Activated naive CD4-positive, alpha-beta T cell treated with anti-CD3 and anti-CD28 coated beads, Interleukin-2, amount 50 U/mL, for 24 hours (primary cell): ENCODE data around the gene ZDHHC21.

Experiments used
- H3K27ac Mint-ChIP-seq: one replicate; pipeline ENCODE4 v1.8.0; 2021; ENCODE audit warnings: mild to moderate bottlenecking, mixed read lengths
- H3K27me3 Mint-ChIP-seq: one replicate; pipeline ENCODE4 v1.8.0; 2021; ENCODE audit warnings: mixed read lengths
- H3K36me3 Mint-ChIP-seq: one replicate; pipeline ENCODE4 v1.8.0; 2021; ENCODE audit warnings: mixed read lengths
- H3K4me1 Mint-ChIP-seq: one replicate; pipeline ENCODE4 v1.8.0; 2021; ENCODE audit warnings: mixed read lengths
- H3K4me3 Mint-ChIP-seq: one replicate; pipeline ENCODE4 v1.8.0; 2021; ENCODE audit warnings: mild to moderate bottlenecking, mixed read lengths
- H3K9me3 Mint-ChIP-seq: one replicate; pipeline ENCODE4 v1.8.0; 2021; ENCODE audit warnings: mixed read lengths

The ZDHHC21 gene

GRCh38 chr9:14591411-14591810 lies 101.8 kb downstream of the ZDHHC21 start:
- Mint-ChIP-seq H3K27me3 (no peaks in the 10 kb centered on the region), H3K9me3 (peaks cover 8% of the 10 kb centered on the region), H3K27ac (no peak overlapping the region), H3K4me1 (no peaks in the 10 kb centered on the region), H3K4me3 (no peak overlapping the region), H3K36me3 (peaks cover 28% of the 10 kb centered on the region)

- Mint-ChIP-seq H3K27me3 (peaks cover 6% of the 10 kb centered on the region), H3K27ac (no peak overlapping the region), H3K4me1 (peaks cover 9% of the 10 kb centered on the region), H3K36me3 (peaks cover 9% of the 10 kb centered on the region), H3K9me3 (peaks cover under 1% of the 10 kb centered on the region), H3K4me3 (no peak overlapping the region)
Observed at GRCh38 chr9:14585730-14586473, 107.3 kb downstream of the ZDHHC21 start.

- Mint-ChIP-seq H3K4me3 (no peak overlapping the region), H3K4me1 (peaks cover 9% of the 10 kb centered on the region), H3K27ac (no peak overlapping the region), H3K9me3 (peaks cover 13% of the 10 kb centered on the region), H3K27me3 (peaks cover 15% of the 10 kb centered on the region), H3K36me3 (peaks cover 10% of the 10 kb centered on the region)
Observed at GRCh38 chr9:14584571-14584970, 108.7 kb downstream of the ZDHHC21 start.

GRCh38 chr9:14578030-14578429 lies 115.2 kb downstream of the ZDHHC21 start:
- Mint-ChIP-seq H3K4me3 (no peak overlapping the region), H3K27me3 (peaks cover 17% of the 10 kb centered on the region), H3K4me1 (no peaks in the 10 kb centered on the region), H3K27ac (no peak overlapping the region), H3K9me3 (peaks cover 29% of the 10 kb centered on the region), H3K36me3 (peaks cover 14% of the 10 kb centered on the region)

GRCh38 chr9:14574173-14574572 lies 119.1 kb downstream of the ZDHHC21 start:
- H3K9me3 Mint-ChIP-seq: peaks cover 21% of the 10 kb centered on the region
- H3K27me3 Mint-ChIP-seq: peaks cover 2% of the 10 kb centered on the region
- H3K4me3 Mint-ChIP-seq: no peak overlapping the region
- no peak overlapping the region for H3K27ac Mint-ChIP-seq
- H3K4me1 Mint-ChIP-seq: no peaks in the 10 kb centered on the region
- H3K36me3 Mint-ChIP-seq: peaks cover 17% of the 10 kb centered on the region

GRCh38 chr9:14573319-14573718 lies 119.9 kb downstream of the ZDHHC21 start:
- Mint-ChIP-seq H3K4me3 (no peak overlapping the region), H3K4me1 (no peaks in the 10 kb centered on the region), H3K27me3 (no peaks in the 10 kb centered on the region), H3K27ac (no peak overlapping the region), H3K36me3 (peaks cover 15% of the 10 kb centered on the region), H3K9me3 (peaks cover 17% of the 10 kb centered on the region)

GRCh38 chr9:14565352-14566016 lies 127.7 kb downstream of the ZDHHC21 start:
- no peak overlapping the region for H3K27ac Mint-ChIP-seq
- H3K4me1 Mint-ChIP-seq: no peaks in the 10 kb centered on the region
- H3K9me3 Mint-ChIP-seq: peaks cover 5% of the 10 kb centered on the region
- no peak overlapping the region for H3K4me3 Mint-ChIP-seq
- H3K36me3 Mint-ChIP-seq: peaks cover 4% of the 10 kb centered on the region
- peaks cover 2% of the 10 kb centered on the region for H3K27me3 Mint-ChIP-seq

- Mint-ChIP-seq H3K27ac (no peak overlapping the region), H3K4me1 (no peaks in the 10 kb centered on the region), H3K27me3 (peaks cover 2% of the 10 kb centered on the region), H3K36me3 (no peaks in the 10 kb centered on the region), H3K4me3 (no peak overlapping the region), H3K9me3 (no peaks in the 10 kb centered on the region)
Observed at GRCh38 chr9:14563902-14564624, 129.2 kb downstream of the ZDHHC21 start.

GRCh38 chr9:14561929-14562405 lies 131.3 kb downstream of the ZDHHC21 start:
- Mint-ChIP-seq H3K27ac (no peak overlapping the region), H3K4me3 (no peak overlapping the region), H3K27me3 (peaks cover 2% of the 10 kb centered on the region), H3K4me1 (no peaks in the 10 kb centered on the region), H3K36me3 (no peaks in the 10 kb centered on the region), H3K9me3 (no peaks in the 10 kb centered on the region)
